Type B pancreatic cell (in vitro differentiated cells): ENCODE measurements around the gene SPSB4. TPM values are rescaled to one million over a fixed set of nuclear protein-coding genes. Genes with fewer than 3 reads are reported as not detected.

ENCODE experiments used
- DNase-seq: peaks from one replicate; pipeline ENCODE4 v3.0.0; 2021; ENCODE audit warnings: mixed read lengths; ENCODE audit not compliant: unreplicated experiment; ENCODE audit errors: extremely low spot score
- H3K27ac Mint-ChIP-seq: 2 replicates; pipeline ENCODE4 v1.8.0; 2021; ENCODE audit warnings: mild to moderate bottlenecking, mixed read lengths
- H3K27me3 Mint-ChIP-seq: 2 replicates; pipeline ENCODE4 v1.8.0; 2021; ENCODE audit warnings: mixed read lengths
- H3K36me3 Mint-ChIP-seq: 2 replicates; pipeline ENCODE4 v1.8.0; 2021; ENCODE audit warnings: mixed read lengths
- H3K4me1 Mint-ChIP-seq: one replicate; pipeline ENCODE4 v1.8.0; 2021; ENCODE audit warnings: mixed read lengths; ENCODE audit not compliant: unreplicated experiment
- H3K4me3 Mint-ChIP-seq: 2 replicates; pipeline ENCODE4 v1.8.0; 2021; ENCODE audit warnings: mild to moderate bottlenecking, mixed read lengths
- H3K9me3 Mint-ChIP-seq: 2 replicates; pipeline ENCODE4 v1.8.0; 2021; ENCODE audit warnings: mixed read lengths
- CTCF ChIP-seq: fragments of 200-600 bp; sonication (generic); conservative IDR thresholded peaks from 2 replicates; pipeline ENCODE4 v1.5.0; 2021; ENCODE audit warnings: antibody characterized with exemption, mild to moderate bottlenecking
- total RNA-seq: library from RNA; stranded (reverse); gene quantifications from 2 replicates; pipeline ENCODE4 v1.2.1, GENCODE V29; 2021; ENCODE audit warnings: low replicate concordance

SPSB4 gene
- total RNA-seq, 1 donor from 2014 or later = 23.8 TPM

GRCh38 chr3:141176775-141177174 is 125.6 kb downstream of the SPSB4 start:
- Mint-ChIP-seq H3K4me1 (no peaks in the 10 kb centered on the region), H3K4me3 (no peak overlapping the region), H3K9me3 (peaks cover 15% of the 10 kb centered on the region), H3K36me3 (no peaks in the 10 kb centered on the region), H3K27ac (no peak overlapping the region), H3K27me3 (no peaks in the 10 kb centered on the region)
- no peak for TF ChIP-seq CTCF
- no peak for DNase-seq

GRCh38 chr3:141178026-141178425 is 126.9 kb downstream of the SPSB4 start:
- H3K27me3 Mint-ChIP-seq = no peaks in the 10 kb centered on the region
- H3K36me3 Mint-ChIP-seq = no peaks in the 10 kb centered on the region
- no peak for TF ChIP-seq CTCF
- H3K4me1 Mint-ChIP-seq = no peaks in the 10 kb centered on the region
- no peak overlapping the region for H3K27ac Mint-ChIP-seq
- no peak overlapping the region for H3K4me3 Mint-ChIP-seq
- peaks cover 15% of the 10 kb centered on the region for H3K9me3 Mint-ChIP-seq
- DNase-seq = no peak

- no peak for TF ChIP-seq CTCF
- H3K27me3 Mint-ChIP-seq = no peaks in the 10 kb centered on the region
Measured at GRCh38 chr3:141178551-141178950, 127.4 kb downstream of the SPSB4 start.

GRCh38 chr3:141179983-141180382 is 128.8 kb downstream of the SPSB4 start:
- H3K4me1 Mint-ChIP-seq = no peaks in the 10 kb centered on the region
- H3K4me3 Mint-ChIP-seq = no peak overlapping the region
- H3K36me3 Mint-ChIP-seq = no peaks in the 10 kb centered on the region
- peaks cover 15% of the 10 kb centered on the region for H3K9me3 Mint-ChIP-seq
- TF ChIP-seq CTCF = no peak
- no peak for DNase-seq
- no peak overlapping the region for H3K27ac Mint-ChIP-seq
- no peaks in the 10 kb centered on the region for H3K27me3 Mint-ChIP-seq

More at GRCh38 chr3:141178551-141178950, 127.4 kb downstream of the SPSB4 start:
- no peaks in the 10 kb centered on the region for H3K4me1 Mint-ChIP-seq
- no peak for DNase-seq
- H3K27ac Mint-ChIP-seq = no peak overlapping the region
- no peak overlapping the region for H3K4me3 Mint-ChIP-seq
- no peaks in the 10 kb centered on the region for H3K36me3 Mint-ChIP-seq
- H3K9me3 Mint-ChIP-seq = peaks cover 15% of the 10 kb centered on the region

GRCh38 chr3:141181196-141181595 is 130.0 kb downstream of the SPSB4 start:
- no peak overlapping the region for H3K4me3 Mint-ChIP-seq
- no peak for TF ChIP-seq CTCF
- no peaks in the 10 kb centered on the region for H3K4me1 Mint-ChIP-seq
- no peaks in the 10 kb centered on the region for H3K27me3 Mint-ChIP-seq
- DNase-seq = no peak
- no peak overlapping the region for H3K27ac Mint-ChIP-seq
- H3K9me3 Mint-ChIP-seq = peaks cover 15% of the 10 kb centered on the region
- no peaks in the 10 kb centered on the region for H3K36me3 Mint-ChIP-seq

- TF ChIP-seq CTCF = no peak
- no peaks in the 10 kb centered on the region for H3K4me1 Mint-ChIP-seq
- DNase-seq = no peak
- H3K4me3 Mint-ChIP-seq = no peak overlapping the region
- no peaks in the 10 kb centered on the region for H3K36me3 Mint-ChIP-seq
- peaks cover 15% of the 10 kb centered on the region for H3K9me3 Mint-ChIP-seq
- H3K27me3 Mint-ChIP-seq = no peaks in the 10 kb centered on the region
- no peak overlapping the region for H3K27ac Mint-ChIP-seq
Measured at GRCh38 chr3:141181819-141182218, 130.7 kb downstream of the SPSB4 start.
